ENCODE results near the gene CRY1.

CRY1 gene

DNA sequence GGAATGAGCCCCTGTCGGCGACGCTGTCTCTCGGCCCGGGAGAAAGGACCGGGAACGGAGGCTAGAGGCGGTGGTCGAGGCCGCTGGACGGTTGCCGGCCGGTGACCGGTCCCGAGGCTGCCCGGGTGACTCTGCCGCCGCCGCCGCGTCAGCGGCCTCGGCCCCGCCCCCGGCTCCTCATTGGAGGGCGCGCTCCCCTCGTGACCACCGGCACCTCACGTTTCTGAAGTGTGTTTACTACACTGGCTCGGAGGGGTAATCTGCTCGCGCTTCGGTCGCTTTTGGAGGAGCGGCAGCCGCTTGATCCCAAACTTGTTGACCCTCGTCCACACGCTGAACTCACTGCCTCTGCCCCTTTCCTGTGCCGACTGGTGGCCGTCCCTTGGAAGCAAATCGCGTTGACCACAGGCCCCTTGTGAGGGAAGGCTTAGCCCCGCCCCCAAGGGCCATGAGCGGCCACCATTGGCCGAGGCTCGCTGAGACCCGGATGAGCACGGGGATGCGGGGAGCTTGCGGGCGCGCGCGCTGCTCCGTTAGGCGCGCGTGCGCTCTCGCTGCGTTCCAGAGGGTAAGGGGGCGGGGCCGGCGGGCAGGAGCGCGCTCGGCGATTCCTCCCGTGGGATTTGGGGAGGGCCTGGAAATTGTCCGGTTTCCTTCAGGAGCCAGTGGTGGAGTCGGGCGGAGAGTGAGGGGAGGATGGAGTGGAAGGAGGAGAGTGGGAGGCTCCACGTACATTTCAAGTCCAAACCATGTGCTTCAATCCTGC, at the start of gene CRY1:
Gene CRY1, minus strand, starts transcription at position 133 of the 766 bp plus-strand sequence. CDS start 588 bp downstream, outside the sequence.
- H3K36me3 ChIP-seq (ENCODE audit: insufficient read depth, low read length), result no peaks in the 10 kb centered on the region
- peaks cover 22% of the 10 kb centered on the region for H3K79me2 ChIP-seq (ENCODE audit: control insufficient read depth, insufficient read depth, low read length, unreplicated experiment)
- H2AFZ ChIP-seq (ENCODE audit: low read length, unreplicated experiment), result peak within 1 kb of the TSS; percentile 98
- H3K4me1 ChIP-seq (ENCODE audit: control insufficient read depth, insufficient read depth, low read length, unreplicated experiment), result peaks cover 18% of the 10 kb centered on the region
- peak within 1 kb of the TSS; percentile 83 for H3K27ac ChIP-seq (ENCODE audit: low read depth, low read length)
- peak within 1 kb of the TSS; percentile 95 for H3K4me3 ChIP-seq (ENCODE audit: low read depth, low read length)
- H3K27me3 ChIP-seq (ENCODE audit: insufficient read depth, low read length), result no peaks in the 10 kb centered on the region

DNA sequence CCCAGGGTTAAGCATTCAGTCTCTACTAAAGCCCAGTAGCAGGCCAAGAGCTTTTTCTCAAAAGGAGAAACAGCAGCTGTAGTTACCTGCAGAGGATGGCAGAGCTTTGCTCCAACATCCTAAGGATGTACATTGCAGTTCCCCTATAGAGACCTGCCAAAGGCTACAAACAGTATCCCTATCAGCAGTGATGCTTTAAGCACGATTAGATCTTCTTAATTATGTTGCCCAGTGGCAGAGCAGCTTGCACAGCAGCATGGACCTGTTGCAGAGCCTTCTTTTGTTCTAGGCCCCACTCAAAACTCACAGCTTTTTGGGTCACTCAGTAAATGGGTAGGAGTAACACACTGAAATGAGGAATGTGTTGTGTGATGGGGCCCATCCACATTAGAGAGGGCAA, 46.4 kb upstream of the CRY1 start:
- Histone ChIP-seq H3K79me2 (ENCODE audit: control insufficient read depth, insufficient read depth, low read length, unreplicated experiment) (no peaks in the 10 kb centered on the region), H3K27ac (ENCODE audit: low read depth, low read length) (no peak overlapping the region), H3K36me3 (ENCODE audit: insufficient read depth, low read length) (no peaks in the 10 kb centered on the region), H3K4me3 (ENCODE audit: low read depth, low read length) (no peak overlapping the region), H3K4me1 (ENCODE audit: control insufficient read depth, insufficient read depth, low read length, unreplicated experiment) (no peaks in the 10 kb centered on the region), H2AFZ (ENCODE audit: low read length, unreplicated experiment) (no peak overlapping the region), H3K27me3 (ENCODE audit: insufficient read depth, low read length) (no peaks in the 10 kb centered on the region)

DNA sequence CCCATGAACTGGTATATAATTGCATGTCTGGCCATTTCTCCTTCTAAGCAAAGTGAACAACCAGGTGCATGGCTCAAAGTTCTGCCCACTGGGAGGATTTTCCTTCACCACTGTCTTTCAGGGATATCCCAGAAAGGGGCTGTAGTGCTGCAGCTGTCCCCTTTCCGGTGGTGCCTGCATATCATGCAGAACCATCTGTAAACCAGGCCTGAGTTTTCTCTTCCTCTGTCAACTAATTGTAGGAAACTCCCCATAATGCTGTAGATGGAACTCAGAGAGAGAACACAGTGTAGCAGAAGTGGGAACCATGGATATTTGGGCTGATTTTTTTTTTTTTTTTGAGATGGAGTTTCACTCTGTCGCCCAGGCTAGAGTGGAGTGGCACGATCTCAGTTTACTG, 45.6 kb upstream of the CRY1 start:
- H3K4me1 ChIP-seq (ENCODE audit: control insufficient read depth, insufficient read depth, low read length, unreplicated experiment), result no peaks in the 10 kb centered on the region
- no peaks in the 10 kb centered on the region for H3K27me3 ChIP-seq (ENCODE audit: insufficient read depth, low read length)
- no peak overlapping the region for H3K4me3 ChIP-seq (ENCODE audit: low read depth, low read length)
- no peaks in the 10 kb centered on the region for H3K79me2 ChIP-seq (ENCODE audit: control insufficient read depth, insufficient read depth, low read length, unreplicated experiment)
- no peaks in the 10 kb centered on the region for H3K36me3 ChIP-seq (ENCODE audit: insufficient read depth, low read length)
- H2AFZ ChIP-seq (ENCODE audit: low read length, unreplicated experiment), result no peak overlapping the region
- H3K27ac ChIP-seq (ENCODE audit: low read depth, low read length), result no peak overlapping the region

GRCh38 chr12:107135177-107135576, 41.8 kb upstream of the CRY1 start:
- H2AFZ ChIP-seq (ENCODE audit: low read length, unreplicated experiment), result no peak overlapping the region
- no peaks in the 10 kb centered on the region for H3K27me3 ChIP-seq (ENCODE audit: insufficient read depth, low read length)
- no peaks in the 10 kb centered on the region for H3K79me2 ChIP-seq (ENCODE audit: control insufficient read depth, insufficient read depth, low read length, unreplicated experiment)
- no peaks in the 10 kb centered on the region for H3K36me3 ChIP-seq (ENCODE audit: insufficient read depth, low read length)
- no peak overlapping the region for H3K4me3 ChIP-seq (ENCODE audit: low read depth, low read length)
- H3K27ac ChIP-seq (ENCODE audit: low read depth, low read length), result no peak overlapping the region
- H3K4me1 ChIP-seq (ENCODE audit: control insufficient read depth, insufficient read depth, low read length, unreplicated experiment), result peaks cover 4% of the 10 kb centered on the region

DNA sequence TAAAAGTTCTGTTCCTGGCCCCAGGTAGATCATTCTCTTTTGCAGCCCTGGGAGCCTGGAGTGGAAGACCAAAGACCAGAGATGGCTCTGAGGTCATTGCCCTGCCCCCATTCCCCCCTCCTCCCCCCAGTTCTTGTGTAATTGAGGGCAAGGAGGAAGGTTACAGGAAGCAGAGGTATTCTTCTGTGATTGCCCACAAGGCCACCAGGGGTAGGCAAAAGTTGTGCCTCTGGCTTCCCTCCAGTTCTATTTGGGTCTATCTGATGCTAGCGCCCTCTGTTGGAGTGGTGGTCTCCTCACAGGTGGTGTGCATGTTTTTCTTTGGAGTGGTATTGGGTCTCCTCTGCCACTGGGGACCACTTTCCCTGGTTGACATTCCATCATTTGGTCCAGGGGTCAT, 41.2 kb upstream of the CRY1 start:
- Histone ChIP-seq H2AFZ (ENCODE audit: low read length, unreplicated experiment) (no peak overlapping the region), H3K4me1 (ENCODE audit: control insufficient read depth, insufficient read depth, low read length, unreplicated experiment) (peaks cover 4% of the 10 kb centered on the region), H3K79me2 (ENCODE audit: control insufficient read depth, insufficient read depth, low read length, unreplicated experiment) (no peaks in the 10 kb centered on the region), H3K27me3 (ENCODE audit: insufficient read depth, low read length) (no peaks in the 10 kb centered on the region), H3K27ac (ENCODE audit: low read depth, low read length) (no peak overlapping the region), H3K36me3 (ENCODE audit: insufficient read depth, low read length) (no peaks in the 10 kb centered on the region), H3K4me3 (ENCODE audit: low read depth, low read length) (no peak overlapping the region)

DNA sequence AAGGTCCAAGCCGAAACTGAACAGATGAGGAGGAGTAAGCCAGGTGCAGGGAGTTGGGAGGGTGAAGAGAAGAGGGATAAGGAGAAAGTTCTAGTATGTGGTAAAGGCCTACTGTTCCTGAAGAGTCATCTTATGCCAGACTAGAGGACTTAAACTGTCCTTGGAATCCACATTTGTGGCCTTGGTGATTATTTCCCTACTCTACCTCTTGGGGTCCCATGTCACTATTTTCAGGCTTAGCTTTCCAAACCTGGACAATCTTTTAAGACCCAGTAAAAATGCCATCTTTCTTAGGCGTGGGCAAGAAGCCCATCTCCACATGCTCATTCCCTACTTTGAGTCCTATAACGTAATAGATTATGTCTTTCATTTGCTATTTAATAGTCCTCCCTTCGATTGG, 40.1 kb upstream of the CRY1 start:
- no peak overlapping the region for H2AFZ ChIP-seq (ENCODE audit: low read length, unreplicated experiment)
- no peak overlapping the region for H3K27ac ChIP-seq (ENCODE audit: low read depth, low read length)
- H3K79me2 ChIP-seq (ENCODE audit: control insufficient read depth, insufficient read depth, low read length, unreplicated experiment), result no peaks in the 10 kb centered on the region
- H3K36me3 ChIP-seq (ENCODE audit: insufficient read depth, low read length), result no peaks in the 10 kb centered on the region
- H3K27me3 ChIP-seq (ENCODE audit: insufficient read depth, low read length), result no peaks in the 10 kb centered on the region
- H3K4me1 ChIP-seq (ENCODE audit: control insufficient read depth, insufficient read depth, low read length, unreplicated experiment), result peaks cover 4% of the 10 kb centered on the region
- no peak overlapping the region for H3K4me3 ChIP-seq (ENCODE audit: low read depth, low read length)

DNA sequence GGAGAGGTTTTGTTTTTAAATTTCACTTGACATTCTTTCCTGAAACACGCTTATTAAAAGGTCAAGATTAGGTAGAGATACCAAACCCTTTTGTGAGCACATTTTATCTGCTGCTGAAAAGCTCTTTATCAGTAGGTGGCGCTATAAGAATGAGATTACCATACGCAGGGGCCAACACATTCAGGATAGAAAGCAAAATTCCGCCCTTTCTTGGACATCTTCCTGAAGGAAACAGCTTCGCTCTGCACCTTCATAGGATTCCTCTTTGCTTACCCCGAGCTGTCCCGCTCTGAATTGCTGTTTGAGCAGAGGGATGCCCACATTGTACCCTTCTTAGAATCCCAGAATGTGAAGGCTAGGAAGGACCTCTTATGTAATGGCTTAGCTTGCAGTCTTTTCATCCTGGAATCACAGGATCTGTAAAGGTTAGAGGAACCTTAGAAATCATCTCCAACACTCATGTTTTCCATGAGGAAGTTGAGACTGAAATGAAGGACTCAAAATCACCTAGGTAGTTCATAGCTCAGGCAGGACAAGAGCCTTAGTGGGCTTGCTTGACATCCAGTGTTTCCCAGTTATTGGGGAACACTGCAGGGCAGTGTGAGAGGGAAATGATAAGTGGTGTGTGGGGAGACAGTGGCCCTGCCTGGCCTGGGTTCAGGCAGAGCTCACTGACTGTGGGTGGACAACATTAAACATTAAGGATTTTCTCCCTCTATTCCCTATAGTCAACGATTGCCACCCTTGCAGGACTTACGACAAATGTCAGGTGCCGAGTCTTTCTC, 38.7 kb upstream of the CRY1 start:
- Histone ChIP-seq H3K36me3 (ENCODE audit: insufficient read depth, low read length) (no peaks in the 10 kb centered on the region), H2AFZ (ENCODE audit: low read length, unreplicated experiment) (no peak overlapping the region), H3K79me2 (ENCODE audit: control insufficient read depth, insufficient read depth, low read length, unreplicated experiment) (no peaks in the 10 kb centered on the region), H3K27me3 (ENCODE audit: insufficient read depth, low read length) (no peaks in the 10 kb centered on the region), H3K27ac (ENCODE audit: low read depth, low read length) (no peak overlapping the region), H3K4me1 (ENCODE audit: control insufficient read depth, insufficient read depth, low read length, unreplicated experiment) (peaks cover 4% of the 10 kb centered on the region), H3K4me3 (ENCODE audit: low read depth, low read length) (no peak overlapping the region)

- Histone ChIP-seq H3K27me3 (ENCODE audit: insufficient read depth, low read length) (no peaks in the 10 kb centered on the region), H3K4me1 (ENCODE audit: control insufficient read depth, insufficient read depth, low read length, unreplicated experiment) (peaks cover 4% of the 10 kb centered on the region), H3K36me3 (ENCODE audit: insufficient read depth, low read length) (no peaks in the 10 kb centered on the region), H3K27ac (ENCODE audit: low read depth, low read length) (no peak overlapping the region), H3K4me3 (ENCODE audit: low read depth, low read length) (no peak overlapping the region), H3K79me2 (ENCODE audit: control insufficient read depth, insufficient read depth, low read length, unreplicated experiment) (no peaks in the 10 kb centered on the region), H2AFZ (ENCODE audit: low read length, unreplicated experiment) (no peak overlapping the region)
Measured at GRCh38 chr12:107130830-107131611, 37.7 kb upstream of the CRY1 start.

GRCh38 chr12:107129315-107129930, 36.1 kb upstream of the CRY1 start:
- H3K36me3 ChIP-seq (ENCODE audit: insufficient read depth, low read length), result no peaks in the 10 kb centered on the region
- no peak overlapping the region for H3K27ac ChIP-seq (ENCODE audit: low read depth, low read length)
- peaks cover 3% of the 10 kb centered on the region for H3K27me3 ChIP-seq (ENCODE audit: insufficient read depth, low read length)
- H3K4me3 ChIP-seq (ENCODE audit: low read depth, low read length), result no peak overlapping the region
- H3K79me2 ChIP-seq (ENCODE audit: control insufficient read depth, insufficient read depth, low read length, unreplicated experiment), result no peaks in the 10 kb centered on the region
- H3K4me1 ChIP-seq (ENCODE audit: control insufficient read depth, insufficient read depth, low read length, unreplicated experiment), result peaks cover 4% of the 10 kb centered on the region
- H2AFZ ChIP-seq (ENCODE audit: low read length, unreplicated experiment), result no peak overlapping the region
